Medulla oblongata (tissue), 1 donor: Measurements from ENCODE around the gene PPP1R12C.

ENCODE experiments used
- DNase-seq: peaks from one replicate; pipeline ENCODE4 v3.0.0-alpha.2; 2015; ENCODE audit errors: extremely low spot score

Gene PPP1R12C

DNA sequence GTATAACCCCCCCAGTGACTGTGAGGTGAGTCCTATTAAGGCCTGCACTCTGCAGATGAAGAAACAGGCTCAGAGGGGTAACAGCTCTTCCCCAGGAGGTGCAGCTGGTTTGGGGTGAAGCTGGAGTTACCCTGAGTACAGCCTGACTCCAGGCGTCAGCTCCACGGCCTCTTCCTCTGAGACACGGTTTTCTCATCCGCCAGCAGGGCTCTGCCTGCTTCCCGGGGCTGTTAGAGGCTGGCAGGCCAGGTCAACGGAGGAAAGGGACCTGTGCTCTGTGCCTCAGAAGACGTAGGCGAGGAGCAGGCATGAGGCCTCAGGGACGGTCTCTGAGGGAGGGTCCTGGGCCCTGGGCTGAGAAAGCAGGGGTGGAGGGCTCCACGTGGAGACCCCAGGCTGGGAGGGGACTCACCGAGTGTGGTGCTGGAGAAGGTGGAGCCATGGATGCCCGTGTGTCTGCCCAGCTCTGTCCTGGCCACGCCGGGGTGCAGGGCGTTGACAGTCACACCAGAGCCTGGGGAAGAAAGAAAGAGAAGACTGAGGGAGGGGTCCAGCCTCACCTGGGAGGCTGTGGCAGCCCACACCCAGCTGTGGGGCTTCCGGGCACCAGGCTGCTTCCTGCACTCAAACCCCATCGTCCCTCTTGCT, 70.3 kb downstream of the PPP1R12C start:
- no peak for DNase-seq

DNA sequence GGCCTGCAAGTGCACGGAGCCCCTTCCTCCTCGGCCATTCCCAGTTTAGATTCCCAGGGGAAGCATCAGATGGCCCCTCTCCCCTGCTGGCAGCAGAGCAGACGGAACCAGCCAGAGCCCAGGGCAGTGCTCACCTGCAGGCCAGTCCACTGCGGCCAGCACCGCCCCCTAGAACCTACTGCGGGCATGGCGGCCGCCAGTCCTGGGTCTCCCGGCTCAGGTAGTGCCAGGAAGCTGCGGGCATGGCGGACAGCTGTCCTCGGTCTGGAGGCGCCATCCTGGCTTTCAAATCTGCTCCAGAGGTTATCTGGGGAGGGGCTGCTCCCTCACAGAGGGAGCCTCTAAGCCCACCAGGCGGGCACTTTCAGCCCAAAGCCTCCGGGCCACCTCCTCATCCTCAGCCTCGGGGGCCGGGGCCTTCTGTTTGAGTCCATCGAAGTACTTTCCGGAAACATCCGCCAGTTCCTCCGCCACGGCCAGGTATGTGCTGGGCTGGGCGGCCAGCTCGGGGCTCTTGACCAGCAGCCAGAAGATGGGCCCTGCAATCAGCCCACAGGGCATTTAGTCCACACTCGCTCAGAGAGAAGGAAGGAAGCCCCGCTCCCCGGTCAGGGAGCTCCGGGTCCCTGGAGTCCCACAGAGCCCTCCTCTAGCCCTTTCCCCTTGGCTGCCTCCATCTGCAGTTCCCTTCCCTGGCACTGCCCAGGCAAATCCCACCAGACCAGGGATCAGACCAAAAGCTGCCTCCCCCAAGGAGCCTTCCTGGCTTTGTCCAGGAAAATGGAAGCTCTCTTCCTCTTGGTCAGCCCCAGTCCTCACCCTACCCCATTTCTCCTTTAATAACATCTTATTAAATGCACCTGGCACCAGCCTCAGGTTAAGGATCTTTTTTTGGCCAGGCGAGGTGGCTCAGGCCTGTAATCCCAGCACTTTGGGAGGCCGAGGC, 72.4 kb downstream of the PPP1R12C start:
- no peak for DNase-seq

- no peak for DNase-seq
These were observed 73.2 kb downstream of the PPP1R12C start for GRCh38 chr19:55044286-55044685.

GRCh38 chr19:55042688-55043087, 74.7 kb downstream of the PPP1R12C start:
- no peak for DNase-seq

DNA sequence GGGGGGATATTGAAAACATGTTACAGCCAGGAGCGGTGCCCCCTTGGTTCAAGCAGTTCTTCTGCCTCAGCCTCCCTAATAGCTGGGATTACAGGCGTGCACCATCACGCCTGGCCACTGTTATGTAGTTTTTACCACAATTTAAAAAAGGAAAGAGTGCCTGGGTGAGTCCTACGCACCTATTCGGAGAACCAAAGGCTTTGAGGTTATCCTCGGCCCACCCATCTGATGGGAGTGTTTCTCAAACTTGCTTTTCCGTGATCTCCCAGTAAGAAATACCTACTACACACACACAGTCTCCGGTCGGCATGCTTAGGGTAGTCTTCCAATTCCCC, 75.1 kb downstream of the PPP1R12C start:
- DNase-seq = no peak

DNA sequence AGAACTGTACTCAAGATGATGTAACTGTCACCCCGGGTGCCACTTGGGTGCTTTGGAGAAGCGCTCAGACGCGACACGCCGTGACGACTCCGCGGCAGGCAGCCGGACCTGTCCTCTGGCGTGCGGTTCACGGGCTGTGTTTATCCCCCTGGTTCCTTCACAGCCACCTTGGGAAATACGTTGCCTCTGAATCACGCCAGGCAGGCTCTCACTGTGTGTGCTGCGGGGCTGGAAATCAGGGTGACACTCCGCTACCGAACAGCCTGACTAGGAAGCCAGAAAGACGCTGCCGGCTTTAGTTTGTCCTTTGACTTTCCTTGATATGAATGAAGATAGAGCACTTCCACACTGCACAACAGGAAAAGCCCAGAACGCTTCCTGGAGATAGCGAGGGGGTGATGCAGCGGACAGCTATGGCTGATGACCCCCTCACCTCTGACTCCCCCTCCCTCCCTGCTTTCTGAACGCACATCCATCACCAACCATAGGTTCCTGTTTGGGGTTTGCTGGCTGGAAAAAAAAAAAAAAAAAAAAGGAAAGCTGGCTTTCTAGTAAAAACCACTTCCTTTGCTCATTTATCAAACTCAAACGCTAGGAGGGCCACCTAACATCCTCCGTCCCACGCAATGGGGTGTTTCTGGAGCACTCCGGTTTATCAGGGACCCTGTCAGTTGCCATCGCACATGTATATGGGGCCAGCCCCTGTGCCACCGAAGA, 75.7 kb downstream of the PPP1R12C start:
- no peak for DNase-seq

GRCh38 chr19:55041244-55041626, 76.2 kb downstream of the PPP1R12C start:
- no peak for DNase-seq
